ENCODE measurements around the gene CHRNA1. TPM values are rescaled to one million over a fixed set of nuclear protein-coding genes. Genes with fewer than 3 reads are reported as not detected.

The CHRNA1 gene
- total and polyA plus RNA-seq, 10 of the 15 experiments (the other 5 are each of a cell fraction or from before 2014, with no cell fraction given): 0.05 to 0.14 TPM; not detected in 8

DNA sequence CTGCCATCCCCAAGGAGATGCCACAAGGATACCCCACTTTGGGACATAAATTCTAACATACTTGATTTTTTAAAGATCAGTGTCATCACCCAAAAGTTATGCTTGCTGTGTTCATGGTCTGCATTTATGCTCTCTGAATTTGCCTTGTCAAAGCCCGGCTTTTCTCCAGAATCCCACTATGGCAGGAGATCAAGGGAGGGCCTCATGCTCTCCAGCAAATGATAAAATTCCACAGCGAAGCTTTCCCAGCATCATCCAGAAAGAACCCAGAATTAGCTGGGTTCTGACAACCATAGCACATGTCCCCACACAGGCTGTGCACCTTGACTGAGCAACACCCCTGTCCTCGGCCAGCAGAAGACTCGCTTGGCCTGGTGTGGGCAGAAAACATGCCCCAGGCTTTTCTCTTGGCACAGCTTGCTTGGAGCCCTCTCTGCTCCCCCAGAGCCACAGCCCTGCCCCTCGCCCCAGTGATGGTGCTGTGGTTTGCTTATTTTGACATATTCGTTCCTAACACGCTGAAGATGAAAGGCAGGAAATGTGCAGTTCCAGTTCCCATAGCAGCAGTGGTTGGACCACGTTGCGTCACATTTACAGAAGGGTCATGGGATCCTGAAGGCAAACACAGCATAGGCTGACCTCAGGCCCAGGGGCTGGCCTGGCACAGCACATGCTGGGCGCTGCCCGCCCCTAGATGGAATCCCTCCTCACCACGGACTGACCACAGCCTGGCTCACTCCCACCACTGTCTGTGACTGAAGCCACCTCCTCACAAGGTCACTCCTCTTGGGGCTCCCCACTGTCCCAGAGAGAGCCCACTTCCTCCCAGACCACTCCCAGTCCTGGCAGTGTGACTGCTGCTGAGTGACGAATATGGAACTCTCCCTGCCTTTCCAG is 14.1 kb upstream of the CHRNA1 start (continued):
- TF ChIP-seq, protein P1, sequence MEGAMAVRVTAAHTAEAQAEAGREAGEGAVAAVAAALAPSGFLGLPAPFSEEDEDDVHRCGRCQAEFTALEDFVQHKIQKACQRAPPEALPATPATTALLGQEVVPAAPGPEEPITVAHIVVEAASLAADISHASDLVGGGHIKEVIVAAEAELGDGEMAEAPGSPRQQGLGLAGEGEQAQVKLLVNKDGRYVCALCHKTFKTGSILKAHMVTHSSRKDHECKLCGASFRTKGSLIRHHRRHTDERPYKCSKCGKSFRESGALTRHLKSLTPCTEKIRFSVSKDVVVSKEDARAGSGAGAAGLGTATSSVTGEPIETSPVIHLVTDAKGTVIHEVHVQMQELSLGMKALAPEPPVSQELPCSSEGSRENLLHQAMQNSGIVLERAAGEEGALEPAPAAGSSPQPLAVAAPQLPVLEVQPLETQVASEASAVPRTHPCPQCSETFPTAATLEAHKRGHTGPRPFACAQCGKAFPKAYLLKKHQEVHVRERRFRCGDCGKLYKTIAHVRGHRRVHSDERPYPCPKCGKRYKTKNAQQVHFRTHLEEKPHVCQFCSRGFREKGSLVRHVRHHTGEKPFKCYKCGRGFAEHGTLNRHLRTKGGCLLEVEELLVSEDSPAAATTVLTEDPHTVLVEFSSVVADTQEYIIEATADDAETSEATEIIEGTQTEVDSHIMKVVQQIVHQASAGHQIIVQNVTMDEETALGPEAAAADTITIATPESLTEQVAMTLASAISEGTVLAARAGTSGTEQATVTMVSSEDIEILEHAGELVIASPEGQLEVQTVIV (IDR thresholded peaks at IDR 0.05; ENCODE audit: borderline replicate concordance, partially characterized antibody): peak; percentile 14
- TF ChIP-seq SPI1 (IDR thresholded peaks at IDR 0.05; ENCODE audit: borderline replicate concordance, insufficient read depth, low read depth, low read length): no peak; the same call in 1 of the 2 replicates
- TF ChIP-seq SMAD5 (IDR thresholded peaks at IDR 0.05; ENCODE audit: low read depth): no peak
- TF ChIP-seq, protein P2, sequence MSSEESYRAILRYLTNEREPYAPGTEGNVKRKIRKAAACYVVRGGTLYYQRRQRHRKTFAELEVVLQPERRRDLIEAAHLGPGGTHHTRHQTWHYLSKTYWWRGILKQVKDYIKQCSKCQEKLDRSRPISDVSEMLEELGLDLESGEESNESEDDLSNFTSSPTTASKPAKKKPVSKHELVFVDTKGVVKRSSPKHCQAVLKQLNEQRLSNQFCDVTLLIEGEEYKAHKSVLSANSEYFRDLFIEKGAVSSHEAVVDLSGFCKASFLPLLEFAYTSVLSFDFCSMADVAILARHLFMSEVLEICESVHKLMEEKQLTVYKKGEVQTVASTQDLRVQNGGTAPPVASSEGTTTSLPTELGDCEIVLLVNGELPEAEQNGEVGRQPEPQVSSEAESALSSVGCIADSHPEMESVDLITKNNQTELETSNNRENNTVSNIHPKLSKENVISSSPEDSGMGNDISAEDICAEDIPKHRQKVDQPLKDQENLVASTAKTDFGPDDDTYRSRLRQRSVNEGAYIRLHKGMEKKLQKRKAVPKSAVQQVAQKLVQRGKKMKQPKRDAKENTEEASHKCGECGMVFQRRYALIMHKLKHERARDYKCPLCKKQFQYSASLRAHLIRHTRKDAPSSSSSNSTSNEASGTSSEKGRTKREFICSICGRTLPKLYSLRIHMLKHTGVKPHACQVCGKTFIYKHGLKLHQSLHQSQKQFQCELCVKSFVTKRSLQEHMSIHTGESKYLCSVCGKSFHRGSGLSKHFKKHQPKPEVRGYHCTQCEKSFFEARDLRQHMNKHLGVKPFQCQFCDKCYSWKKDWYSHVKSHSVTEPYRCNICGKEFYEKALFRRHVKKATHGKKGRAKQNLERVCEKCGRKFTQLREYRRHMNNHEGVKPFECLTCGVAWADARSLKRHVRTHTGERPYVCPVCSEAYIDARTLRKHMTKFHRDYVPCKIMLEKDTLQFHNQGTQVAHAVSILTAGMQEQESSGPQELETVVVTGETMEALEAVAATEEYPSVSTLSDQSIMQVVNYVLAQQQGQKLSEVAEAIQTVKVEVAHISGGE (CRISPR knock-in tag; IDR thresholded peaks at IDR 0.05): no peak
- TF ChIP-seq TBL1XR1 (IDR thresholded peaks at IDR 0.05; ENCODE audit: low read depth, low read length): no peak
- peak; percentile 23 for TF ChIP-seq MEF2B (IDR thresholded peaks at IDR 0.05; ENCODE audit: partially characterized antibody, poor library complexity, severe bottlenecking)
- no peak for TF ChIP-seq STAT3 (IDR thresholded peaks at IDR 0.05; ENCODE audit: low read depth, low read length)
- TF ChIP-seq RCOR1 (conservative IDR thresholded peaks at IDR 0.05; ENCODE audit: low read depth, low read length): no peak
- TF ChIP-seq WRNIP1 (IDR thresholded peaks at IDR 0.05; ENCODE audit: borderline replicate concordance, low read depth, low read length): no peak
- TF ChIP-seq ASH2L (IDR thresholded peaks at IDR 0.05; ENCODE audit: borderline replicate concordance, low read depth): no peak
- TF ChIP-seq, protein P3, sequence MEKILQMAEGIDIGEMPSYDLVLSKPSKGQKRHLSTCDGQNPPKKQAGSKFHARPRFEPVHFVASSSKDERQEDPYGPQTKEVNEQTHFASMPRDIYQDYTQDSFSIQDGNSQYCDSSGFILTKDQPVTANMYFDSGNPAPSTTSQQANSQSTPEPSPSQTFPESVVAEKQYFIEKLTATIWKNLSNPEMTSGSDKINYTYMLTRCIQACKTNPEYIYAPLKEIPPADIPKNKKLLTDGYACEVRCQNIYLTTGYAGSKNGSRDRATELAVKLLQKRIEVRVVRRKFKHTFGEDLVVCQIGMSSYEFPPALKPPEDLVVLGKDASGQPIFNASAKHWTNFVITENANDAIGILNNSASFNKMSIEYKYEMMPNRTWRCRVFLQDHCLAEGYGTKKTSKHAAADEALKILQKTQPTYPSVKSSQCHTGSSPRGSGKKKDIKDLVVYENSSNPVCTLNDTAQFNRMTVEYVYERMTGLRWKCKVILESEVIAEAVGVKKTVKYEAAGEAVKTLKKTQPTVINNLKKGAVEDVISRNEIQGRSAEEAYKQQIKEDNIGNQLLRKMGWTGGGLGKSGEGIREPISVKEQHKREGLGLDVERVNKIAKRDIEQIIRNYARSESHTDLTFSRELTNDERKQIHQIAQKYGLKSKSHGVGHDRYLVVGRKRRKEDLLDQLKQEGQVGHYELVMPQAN (conservative IDR thresholded peaks at IDR 0.05): no peak
- TF ChIP-seq TCF7 (IDR thresholded peaks at IDR 0.05; ENCODE audit: borderline replicate concordance): peak; percentile 91
- TF ChIP-seq SUPT20H (IDR thresholded peaks at IDR 0.05; ENCODE audit: borderline replicate concordance, control insufficient read depth, low read depth, low read length): no peak
- TF ChIP-seq, protein P4, sequence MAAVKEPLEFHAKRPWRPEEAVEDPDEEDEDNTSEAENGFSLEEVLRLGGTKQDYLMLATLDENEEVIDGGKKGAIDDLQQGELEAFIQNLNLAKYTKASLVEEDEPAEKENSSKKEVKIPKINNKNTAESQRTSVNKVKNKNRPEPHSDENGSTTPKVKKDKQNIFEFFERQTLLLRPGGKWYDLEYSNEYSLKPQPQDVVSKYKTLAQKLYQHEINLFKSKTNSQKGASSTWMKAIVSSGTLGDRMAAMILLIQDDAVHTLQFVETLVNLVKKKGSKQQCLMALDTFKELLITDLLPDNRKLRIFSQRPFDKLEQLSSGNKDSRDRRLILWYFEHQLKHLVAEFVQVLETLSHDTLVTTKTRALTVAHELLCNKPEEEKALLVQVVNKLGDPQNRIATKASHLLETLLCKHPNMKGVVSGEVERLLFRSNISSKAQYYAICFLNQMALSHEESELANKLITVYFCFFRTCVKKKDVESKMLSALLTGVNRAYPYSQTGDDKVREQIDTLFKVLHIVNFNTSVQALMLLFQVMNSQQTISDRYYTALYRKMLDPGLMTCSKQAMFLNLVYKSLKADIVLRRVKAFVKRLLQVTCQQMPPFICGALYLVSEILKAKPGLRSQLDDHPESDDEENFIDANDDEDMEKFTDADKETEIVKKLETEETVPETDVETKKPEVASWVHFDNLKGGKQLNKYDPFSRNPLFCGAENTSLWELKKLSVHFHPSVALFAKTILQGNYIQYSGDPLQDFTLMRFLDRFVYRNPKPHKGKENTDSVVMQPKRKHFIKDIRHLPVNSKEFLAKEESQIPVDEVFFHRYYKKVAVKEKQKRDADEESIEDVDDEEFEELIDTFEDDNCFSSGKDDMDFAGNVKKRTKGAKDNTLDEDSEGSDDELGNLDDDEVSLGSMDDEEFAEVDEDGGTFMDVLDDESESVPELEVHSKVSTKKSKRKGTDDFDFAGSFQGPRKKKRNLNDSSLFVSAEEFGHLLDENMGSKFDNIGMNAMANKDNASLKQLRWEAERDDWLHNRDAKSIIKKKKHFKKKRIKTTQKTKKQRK (IDR thresholded peaks at IDR 0.05; ENCODE audit: low read depth, low read length): no peak
- TF ChIP-seq MYC (IDR thresholded peaks at IDR 0.05; ENCODE audit: insufficient read depth, insufficient read length, insufficient replicate concordance, low read length, severe bottlenecking): no peak
- no peak for TF ChIP-seq CBX3 (IDR thresholded peaks at IDR 0.05; ENCODE audit: borderline replicate concordance, low read depth)
